Cerebellar cortex (tissue), 1 donor: Measurements from ENCODE around the gene MACROD2.

Experiments used
- DNase-seq: peaks from one replicate; pipeline ENCODE4 v3.0.0-alpha.2; 2015; ENCODE audit warnings: low spot score

The MACROD2 gene

GRCh38 chr20:14470231-14470899 is 475.0 kb downstream of the MACROD2 start:
- peak; percentile 68 for DNase-seq

- DNase-seq, result no peak
Measured at GRCh38 chr20:14470977-14471661, 475.8 kb downstream of the MACROD2 start.

GRCh38 chr20:14477125-14477524 is 481.8 kb downstream of the MACROD2 start:
- DNase-seq, result no peak

- no peak for DNase-seq
Measured at GRCh38 chr20:14478126-14478525, 482.8 kb downstream of the MACROD2 start.

GRCh38 chr20:14481863-14482262 is 486.5 kb downstream of the MACROD2 start:
- no peak for DNase-seq

- no peak for DNase-seq
Measured at GRCh38 chr20:14488212-14488611, 492.9 kb downstream of the MACROD2 start.

- no peak for DNase-seq
Measured at GRCh38 chr20:14488756-14489479, 493.6 kb downstream of the MACROD2 start.

- no peak for DNase-seq
Measured at GRCh38 chr20:14489544-14489943, 494.2 kb downstream of the MACROD2 start.

- DNase-seq, result peak; percentile 90
Measured at GRCh38 chr20:14491436-14491835, 496.1 kb downstream of the MACROD2 start.

GRCh38 chr20:14493408-14493807 is 498.1 kb downstream of the MACROD2 start:
- DNase-seq, result no peak

- no peak for DNase-seq
Measured at GRCh38 chr20:14494355-14494754, 499.0 kb downstream of the MACROD2 start.

- no peak for DNase-seq
Measured at GRCh38 chr20:14495066-14495465, 499.8 kb downstream of the MACROD2 start.

- no peak for DNase-seq
Measured at GRCh38 chr20:14497004-14497403, 501.7 kb downstream of the MACROD2 start.

GRCh38 chr20:14498772-14499171 is 503.5 kb downstream of the MACROD2 start:
- DNase-seq, result no peak

- no peak for DNase-seq
Measured at GRCh38 chr20:14505476-14505875, 510.2 kb downstream of the MACROD2 start.

- no peak for DNase-seq
Measured at GRCh38 chr20:14507711-14508110, 512.4 kb downstream of the MACROD2 start.

- DNase-seq, result no peak
Measured at GRCh38 chr20:14510341-14510740, 515.0 kb downstream of the MACROD2 start.

- DNase-seq, result no peak
Measured at GRCh38 chr20:14512839-14513238, 517.5 kb downstream of the MACROD2 start.

- no peak for DNase-seq
Measured at GRCh38 chr20:14518648-14519047, 523.3 kb downstream of the MACROD2 start.

GRCh38 chr20:14521016-14521415 is 525.7 kb downstream of the MACROD2 start:
- DNase-seq, result no peak

GRCh38 chr20:14521436-14521835 is 526.1 kb downstream of the MACROD2 start:
- DNase-seq, result no peak

GRCh38 chr20:14522595-14522994 is 527.3 kb downstream of the MACROD2 start:
- no peak for DNase-seq

GRCh38 chr20:14523090-14523489 is 527.8 kb downstream of the MACROD2 start:
- no peak for DNase-seq
